ENCODE results near the gene PRDM1. TPM values are rescaled to one million over a fixed set of nuclear protein-coding genes. Genes with fewer than 3 reads are reported as not detected.

Gene PRDM1
- total RNA-seq, 4 donors from 2014 or later = 7.0 to 20.8 (median 10.3) TPM

DNA sequence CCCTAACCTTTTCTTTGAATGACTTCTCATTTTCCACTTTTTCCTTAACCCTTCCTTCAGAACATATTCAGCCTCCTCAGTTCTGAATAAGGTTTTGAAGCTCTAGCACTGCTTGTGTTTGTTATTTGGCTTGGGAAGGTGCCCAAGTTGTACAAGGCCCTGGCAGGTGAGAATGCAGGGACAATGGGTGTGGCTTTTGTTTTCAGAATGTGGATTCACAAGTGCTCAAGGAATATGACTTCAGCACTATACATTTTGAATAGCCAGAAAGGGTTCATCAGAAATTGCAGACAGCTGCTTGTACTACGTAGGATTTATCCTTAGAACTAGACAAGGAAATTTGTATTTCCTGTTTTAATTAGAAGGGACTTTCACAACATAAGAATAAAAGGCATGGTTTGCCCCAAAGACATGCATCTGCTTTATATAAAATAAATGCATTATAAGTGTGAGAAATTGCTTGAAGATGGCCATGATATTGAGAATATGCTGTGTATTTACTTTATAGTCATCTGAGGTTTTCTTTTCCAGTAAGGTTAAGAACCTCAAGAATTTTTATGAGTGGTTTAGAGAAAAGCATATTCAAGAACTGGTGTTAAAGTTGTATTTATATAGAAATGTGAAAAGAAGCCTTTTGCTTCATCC lies 29.3 kb upstream of the PRDM1 start:
- TF ChIP-seq, protein P1, sequence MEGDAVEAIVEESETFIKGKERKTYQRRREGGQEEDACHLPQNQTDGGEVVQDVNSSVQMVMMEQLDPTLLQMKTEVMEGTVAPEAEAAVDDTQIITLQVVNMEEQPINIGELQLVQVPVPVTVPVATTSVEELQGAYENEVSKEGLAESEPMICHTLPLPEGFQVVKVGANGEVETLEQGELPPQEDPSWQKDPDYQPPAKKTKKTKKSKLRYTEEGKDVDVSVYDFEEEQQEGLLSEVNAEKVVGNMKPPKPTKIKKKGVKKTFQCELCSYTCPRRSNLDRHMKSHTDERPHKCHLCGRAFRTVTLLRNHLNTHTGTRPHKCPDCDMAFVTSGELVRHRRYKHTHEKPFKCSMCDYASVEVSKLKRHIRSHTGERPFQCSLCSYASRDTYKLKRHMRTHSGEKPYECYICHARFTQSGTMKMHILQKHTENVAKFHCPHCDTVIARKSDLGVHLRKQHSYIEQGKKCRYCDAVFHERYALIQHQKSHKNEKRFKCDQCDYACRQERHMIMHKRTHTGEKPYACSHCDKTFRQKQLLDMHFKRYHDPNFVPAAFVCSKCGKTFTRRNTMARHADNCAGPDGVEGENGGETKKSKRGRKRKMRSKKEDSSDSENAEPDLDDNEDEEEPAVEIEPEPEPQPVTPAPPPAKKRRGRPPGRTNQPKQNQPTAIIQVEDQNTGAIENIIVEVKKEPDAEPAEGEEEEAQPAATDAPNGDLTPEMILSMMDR (IDR thresholded peaks at IDR 0.05) = no peak
- ATAC-seq (ENCODE audit: low FRiP score) (no peak), DNase-seq (ENCODE audit: low spot score) (no peak)

DNA sequence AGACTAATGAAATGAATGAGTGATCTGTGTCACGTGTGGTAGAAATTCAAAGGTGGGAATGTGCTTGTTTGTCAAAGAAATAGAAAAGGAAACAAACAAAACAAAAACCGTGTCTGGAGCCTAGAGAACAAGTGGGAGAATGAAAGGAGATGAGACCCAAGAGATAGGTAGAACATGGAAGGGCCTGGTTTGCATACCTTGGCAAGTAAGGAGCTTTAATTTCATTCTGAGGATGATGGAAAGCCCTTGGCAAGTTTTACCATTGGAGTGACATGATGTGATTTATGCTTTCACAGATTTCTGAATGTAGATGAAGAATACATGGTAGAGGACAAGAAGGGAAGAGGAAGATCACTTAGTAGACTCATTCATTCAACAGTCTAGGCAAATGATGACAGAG lies 26.8 kb upstream of the PRDM1 start:
- ATAC-seq (ENCODE audit: low FRiP score) (no peak), DNase-seq (ENCODE audit: low spot score) (no peak)
- TF ChIP-seq, protein P1 (IDR thresholded peaks at IDR 0.05) = no peak

DNA sequence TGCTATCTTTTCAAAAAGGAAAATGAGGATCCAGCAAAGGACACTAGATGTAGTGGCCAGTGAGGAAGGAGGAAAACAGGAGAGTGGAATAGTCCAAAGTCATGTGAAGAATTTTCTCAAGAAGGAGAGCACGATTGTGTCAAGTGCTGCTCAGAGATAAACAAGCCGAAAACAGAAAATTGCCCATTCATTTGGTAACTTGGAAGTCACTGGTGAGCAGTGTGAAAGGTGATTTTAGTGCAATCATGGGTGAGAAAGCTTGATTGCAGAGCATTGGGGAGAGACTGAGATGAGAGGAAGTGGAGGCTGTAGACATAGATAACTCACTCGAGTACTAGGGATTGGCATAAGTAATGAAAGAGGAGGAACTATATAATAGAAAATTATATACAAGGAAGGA lies 26.0 kb upstream of the PRDM1 start:
- ATAC-seq (ENCODE audit: low FRiP score) = no peak
- TF ChIP-seq, protein P1 (IDR thresholded peaks at IDR 0.05) = no peak
- no peak for DNase-seq (ENCODE audit: low spot score)

DNA sequence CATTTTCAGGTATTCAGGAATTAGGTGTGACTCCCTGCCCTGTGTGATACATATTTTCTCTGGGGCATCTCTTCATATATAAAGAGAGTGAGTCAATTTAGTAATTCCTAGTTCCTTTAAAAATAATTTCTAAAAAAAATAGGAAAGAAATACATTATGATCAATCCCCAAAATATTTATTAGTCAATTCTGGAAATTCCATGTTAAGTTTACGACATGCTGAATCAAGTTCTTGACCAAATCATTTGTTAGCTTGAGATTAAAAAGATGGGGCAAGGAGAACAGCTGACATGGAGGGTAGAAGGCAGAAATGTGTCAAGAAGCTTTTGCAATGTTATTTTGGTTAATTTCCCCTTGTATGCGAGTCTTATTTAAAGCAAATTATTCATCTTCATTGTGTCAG lies 22.7 kb upstream of the PRDM1 start:
- no peak for DNase-seq (ENCODE audit: low spot score)
- TF ChIP-seq, protein P1 (IDR thresholded peaks at IDR 0.05) = no peak
- ATAC-seq (ENCODE audit: low FRiP score) = no peak

DNA sequence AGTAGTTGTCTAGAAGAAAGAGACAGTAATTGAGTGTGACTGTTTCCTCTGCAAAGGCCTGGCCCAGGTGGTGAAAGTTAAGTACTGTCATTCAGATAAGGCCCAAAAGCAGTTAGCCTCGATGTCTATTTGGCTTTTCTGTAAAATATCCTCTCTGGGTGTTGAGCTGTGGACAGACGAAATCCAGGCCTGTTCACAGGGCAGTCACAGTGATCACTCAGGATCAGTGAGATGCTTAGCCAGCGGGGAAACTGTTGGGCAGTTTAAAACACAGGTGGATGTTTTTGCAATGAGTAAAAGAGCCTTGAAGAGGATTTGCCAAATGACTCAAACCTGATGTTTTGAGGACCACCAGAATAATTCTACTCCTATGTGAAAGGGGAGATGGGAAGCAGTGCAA lies 22.0 kb upstream of the PRDM1 start:
- ATAC-seq (ENCODE audit: low FRiP score) (no peak), DNase-seq (ENCODE audit: low spot score) (no peak)
- TF ChIP-seq, protein P1 (IDR thresholded peaks at IDR 0.05) = no peak

DNA sequence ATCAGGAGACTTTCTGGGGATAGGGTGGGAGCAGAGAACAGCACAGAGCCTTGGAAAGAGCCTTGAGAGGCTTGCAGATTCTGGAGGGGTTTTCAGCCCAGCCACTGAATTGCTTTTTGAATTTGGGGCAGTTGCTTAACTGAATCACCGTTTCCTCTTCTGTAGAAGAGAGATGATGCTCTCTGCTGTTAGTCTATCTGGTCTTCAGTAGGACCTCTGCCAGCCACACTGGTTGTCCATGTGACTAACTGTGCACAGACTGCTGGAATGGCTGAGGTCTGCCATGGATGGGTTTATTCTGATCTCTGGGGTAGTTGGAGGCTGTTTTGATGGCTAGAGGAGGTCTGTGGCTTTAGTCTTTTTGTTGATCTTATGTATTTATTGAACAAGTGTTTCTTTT lies 21.4 kb upstream of the PRDM1 start:
- DNase-seq (ENCODE audit: low spot score) (no peak), ATAC-seq (ENCODE audit: low FRiP score) (no peak)
- TF ChIP-seq, protein P1 (IDR thresholded peaks at IDR 0.05) = no peak

DNA sequence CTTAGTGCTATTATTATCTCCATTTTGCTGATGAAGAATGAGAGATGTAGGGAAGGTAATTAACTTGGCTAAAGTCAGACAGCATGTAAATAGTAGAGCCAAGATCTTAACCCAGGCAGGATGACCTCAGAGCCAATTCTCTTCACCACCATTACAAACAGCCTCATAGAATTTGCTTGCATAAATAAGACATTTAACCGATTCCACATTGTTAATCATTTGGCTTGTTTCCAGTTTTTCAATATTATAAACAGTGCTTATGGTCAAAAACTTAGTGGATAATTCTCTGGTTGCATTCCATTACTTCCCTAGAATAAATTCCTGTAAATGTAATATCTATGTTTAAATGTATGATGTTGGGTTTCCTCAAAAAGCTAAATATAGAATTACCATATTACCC lies 19.1 kb upstream of the PRDM1 start:
- DNase-seq (ENCODE audit: low spot score) = no peak
- TF ChIP-seq, protein P1 (IDR thresholded peaks at IDR 0.05) = no peak
- ATAC-seq (ENCODE audit: low FRiP score) = no peak
